WI38 (cell line): ENCODE data around the gene NOL4L.
A peak's percentile ranks its signal among the peaks of the same experiment; 100 is the strongest.

Source experiments
- H3K4me3 ChIP-seq: 2 replicates; pipeline ENCODE4 v1.5.1; 2011; ENCODE audit warnings: low read depth, mild to moderate bottlenecking, control low read depth, low read length
- CTCF ChIP-seq: IDR thresholded peaks from 2 replicates; pipeline ENCODE4 v1.5.1; 2012; ENCODE audit warnings: low read depth, mild to moderate bottlenecking, control low read depth, low read length

The NOL4L gene

GRCh38 chr20:32522776-32523612 lies 62.1 kb downstream of the NOL4L start:
- H3K4me3 ChIP-seq, result no peak overlapping the region
- TF ChIP-seq CTCF, result no peak

DNA sequence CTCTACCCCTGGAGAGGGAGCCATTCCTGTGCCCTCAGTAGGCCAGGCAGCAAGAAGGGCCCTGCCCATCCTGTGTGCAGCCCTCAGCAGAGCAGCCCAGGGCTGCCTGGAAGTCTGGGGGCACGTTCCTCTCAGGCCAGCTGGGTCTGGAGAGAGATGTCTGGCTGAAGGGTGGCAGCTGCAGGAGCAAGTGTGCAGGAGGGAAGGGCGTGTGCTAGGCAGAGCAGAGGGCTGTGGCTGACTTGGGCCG lies 62.7 kb downstream of the NOL4L start:
- H3K4me3 ChIP-seq, result no peak overlapping the region
- TF ChIP-seq CTCF, result no peak

DNA sequence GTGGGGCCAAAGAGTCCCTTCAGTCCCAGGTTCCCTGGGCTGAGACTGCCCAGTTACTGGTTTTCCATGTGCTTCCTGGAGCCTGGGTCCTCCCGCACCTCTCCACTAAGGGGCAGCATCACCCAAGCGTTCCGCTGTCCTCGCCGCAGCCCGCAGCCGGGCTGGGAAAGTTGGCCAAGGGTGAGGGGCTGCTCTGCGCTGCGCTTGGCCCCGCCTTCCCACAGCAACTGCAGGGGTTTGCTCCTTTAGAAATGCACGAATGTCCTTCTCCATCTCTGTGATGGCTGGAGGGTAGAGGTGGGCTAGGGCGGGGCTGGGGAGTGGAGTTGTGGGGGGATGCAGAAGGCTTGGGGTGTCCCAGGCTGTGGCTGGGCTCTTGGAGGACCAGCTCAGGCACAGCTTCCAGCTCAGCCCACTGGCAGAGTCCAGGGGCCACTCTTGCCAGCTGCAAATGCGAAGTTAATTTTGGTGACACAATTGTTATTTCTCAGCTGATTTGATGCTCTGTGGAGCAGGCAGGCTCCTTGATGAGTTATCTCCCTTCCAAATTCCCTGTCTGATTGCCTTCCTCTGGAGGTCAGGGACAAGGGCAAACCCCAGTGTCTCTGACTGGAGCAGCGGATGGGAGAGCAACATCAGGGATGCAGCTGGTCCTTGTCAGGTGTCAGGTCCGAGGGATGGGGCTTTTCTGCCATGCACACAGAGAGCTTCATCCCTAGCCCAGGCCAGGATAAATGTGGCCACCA lies 63.2 kb downstream of the NOL4L start:
- H3K4me3 ChIP-seq, result no peak overlapping the region
- TF ChIP-seq CTCF, result peak; percentile 80

- no peak for TF ChIP-seq CTCF
- H3K4me3 ChIP-seq, result no peak overlapping the region
These were observed 64.3 kb downstream of the NOL4L start for GRCh38 chr20:32520927-32521203.

DNA sequence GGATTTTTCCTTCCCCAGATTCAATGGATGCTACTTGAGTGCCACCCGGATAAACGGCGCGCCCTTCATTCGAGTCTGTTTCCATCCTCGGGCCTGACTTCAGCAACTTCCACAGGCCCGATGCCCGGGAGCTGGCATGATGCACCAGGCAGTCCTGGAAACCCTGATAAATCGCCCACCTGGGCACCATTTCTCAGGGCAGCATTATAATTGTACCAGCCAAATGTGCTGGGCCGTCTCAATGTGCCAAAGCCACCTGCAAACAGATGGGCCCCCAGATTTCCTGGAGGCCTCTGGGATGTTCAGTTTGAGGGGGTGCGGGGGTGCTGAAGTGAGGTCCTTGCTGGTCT lies 65.8 kb downstream of the NOL4L start:
- no peak for TF ChIP-seq CTCF
- H3K4me3 ChIP-seq, result no peak overlapping the region

GRCh38 chr20:32518593-32519380 lies 66.3 kb downstream of the NOL4L start:
- no peak for TF ChIP-seq CTCF
- no peak overlapping the region for H3K4me3 ChIP-seq
